ENCODE data around the gene BTBD16. TPM values are rescaled to one million over a fixed set of nuclear protein-coding genes. Genes with fewer than 3 reads are reported as not detected.

The BTBD16 gene
- total RNA-seq (2014; rRNA removed; shearing (Covaris generic)), result 0.06 TPM in 1 of 2 replicates, not detected in the other
- not detected in 2 replicates for total RNA-seq (2022)
- Bru-seq, nascent RNA, result percentile 14 among the genes with signal in this experiment
- BruChase-seq, experiment 1, labeled RNA remaining after a 6-hour chase, result percentile 7 among the genes with signal in this experiment
- BruChase-seq, experiment 2, labeled RNA remaining after a 2-hour chase, result percentile 6 among the genes with signal in this experiment
- long read RNA-seq, result 0 reads

- H3K9me2 ChIP-seq (ENCODE audit: insufficient read depth, low read length), result no peaks in the 10 kb centered on the region
- no peak within 1 kb of the TSS for H3K4me2 ChIP-seq (ENCODE audit: low read length)
- H3K36me3 ChIP-seq (ENCODE audit: insufficient read depth, low read length), result no peaks in the 10 kb centered on the region
- TF ChIP-seq EZH2phosphoT487 (IDR thresholded peaks at IDR 0.05; ENCODE audit: borderline replicate concordance, low read depth, low read length) (no peak), CTCF (conservative IDR thresholded peaks at IDR 0.05; ENCODE audit: low read length) (no peak)
- DNase-seq (ENCODE audit: low spot score), result no peak
- no peaks in the 10 kb centered on the region for H4K20me1 ChIP-seq (ENCODE audit: insufficient read depth, low read length)
- intact Hi-C loops (cut with micrococcal nuclease; ENCODE audit: unreplicated experiment), result no loop called here
- H3K4me1 ChIP-seq (ENCODE audit: insufficient read depth, low read length, poor library complexity, severe bottlenecking), result no peaks in the 10 kb centered on the region
- no peaks in the 10 kb centered on the region for H3K79me2 ChIP-seq (ENCODE audit: insufficient read depth, low read depth, low read length)
- ChIA-PET POLR2A (interaction anchor here (0.7 kb wide), 1 partner anchor 25 kb away, joined by 3 read pairs; no protein-coding TSS in a partner anchor), CTCF (ENCODE audit: unreplicated experiment) (no interaction called here)
- no TSS peak for BruUV-seq (replicated peaks)
- no peak within 1 kb of the TSS for H3K27ac ChIP-seq (ENCODE audit: low read depth, low read length, poor library complexity, severe bottlenecking)
- H2AFZ ChIP-seq (ENCODE audit: low read length), result no peak within 1 kb of the TSS
- no peak within 1 kb of the TSS for H3K4me3 ChIP-seq (ENCODE audit: low read depth, low read length, poor library complexity, severe bottlenecking)
- H3K9me3 ChIP-seq (ENCODE audit: low read length), result no peaks in the 10 kb centered on the region
Measured at GRCh38 chr10:122271076-122271475, at the start of gene BTBD16. TSS of gene BTBD16 (plus strand) at chr10:122271296. CDS start at chr10:122275082, 3,786 bp downstream.

GRCh38 chr10:122221958-122222357 lies 49.1 kb upstream of the BTBD16 start:
- H3K4me2 ChIP-seq (ENCODE audit: low read length), result no peak overlapping the region
- H3K36me3 ChIP-seq (ENCODE audit: insufficient read depth, low read length), result no peaks in the 10 kb centered on the region
- no peaks in the 10 kb centered on the region for H4K20me1 ChIP-seq (ENCODE audit: insufficient read depth, low read length)
- ChIA-PET CTCF (ENCODE audit: unreplicated experiment) (no interaction called here), POLR2A (no interaction called here)
- H3K79me2 ChIP-seq (ENCODE audit: insufficient read depth, low read depth, low read length), result no peaks in the 10 kb centered on the region
- no TSS peak for BruUV-seq (replicated peaks)
- TF ChIP-seq CTCF (conservative IDR thresholded peaks at IDR 0.05; ENCODE audit: low read length) (no peak), EZH2phosphoT487 (IDR thresholded peaks at IDR 0.05; ENCODE audit: borderline replicate concordance, low read depth, low read length) (no peak)
- no peak overlapping the region for H2AFZ ChIP-seq (ENCODE audit: low read length)
- H3K9me2 ChIP-seq (ENCODE audit: insufficient read depth, low read length), result no peaks in the 10 kb centered on the region
- H3K9me3 ChIP-seq (ENCODE audit: low read length), result no peaks in the 10 kb centered on the region
- H3K4me3 ChIP-seq (ENCODE audit: low read depth, low read length, poor library complexity, severe bottlenecking), result no peak overlapping the region
- no peak overlapping the region for H3K27ac ChIP-seq (ENCODE audit: low read depth, low read length, poor library complexity, severe bottlenecking)
- intact Hi-C loops (cut with micrococcal nuclease; ENCODE audit: unreplicated experiment), result no loop called here
- DNase-seq (ENCODE audit: low spot score), result no peak
- H3K4me1 ChIP-seq (ENCODE audit: insufficient read depth, low read length, poor library complexity, severe bottlenecking), result no peaks in the 10 kb centered on the region

- no peaks in the 10 kb centered on the region for H3K4me1 ChIP-seq (ENCODE audit: insufficient read depth, low read length, poor library complexity, severe bottlenecking)
- ChIA-PET POLR2A (interaction anchor here (0.7 kb wide), 1 partner anchor 232 kb away, joined by 4 read pairs; the partner anchor contains the start of gene ARMS2), CTCF (ENCODE audit: unreplicated experiment) (no interaction called here)
- no peak overlapping the region for H2AFZ ChIP-seq (ENCODE audit: low read length)
- H3K36me3 ChIP-seq (ENCODE audit: insufficient read depth, low read length), result no peaks in the 10 kb centered on the region
- no peaks in the 10 kb centered on the region for H3K9me3 ChIP-seq (ENCODE audit: low read length)
- H3K4me2 ChIP-seq (ENCODE audit: low read length), result no peak overlapping the region
- TF ChIP-seq CTCF (conservative IDR thresholded peaks at IDR 0.05; ENCODE audit: low read length) (no peak), EZH2phosphoT487 (IDR thresholded peaks at IDR 0.05; ENCODE audit: borderline replicate concordance, low read depth, low read length) (no peak)
- BruUV-seq (replicated peaks), result no TSS peak
- no peaks in the 10 kb centered on the region for H4K20me1 ChIP-seq (ENCODE audit: insufficient read depth, low read length)
- H3K27ac ChIP-seq (ENCODE audit: low read depth, low read length, poor library complexity, severe bottlenecking), result no peak overlapping the region
- H3K9me2 ChIP-seq (ENCODE audit: insufficient read depth, low read length), result no peaks in the 10 kb centered on the region
- H3K4me3 ChIP-seq (ENCODE audit: low read depth, low read length, poor library complexity, severe bottlenecking), result no peak overlapping the region
- no peak for DNase-seq (ENCODE audit: low spot score)
- intact Hi-C loops (cut with micrococcal nuclease; ENCODE audit: unreplicated experiment), result no loop called here
- H3K79me2 ChIP-seq (ENCODE audit: insufficient read depth, low read depth, low read length), result no peaks in the 10 kb centered on the region
Measured at GRCh38 chr10:122222638-122223037, 48.5 kb upstream of the BTBD16 start.
